Keratinocyte (primary cell): ENCODE results near the gene GPR75. TPM values are rescaled to one million over a fixed set of nuclear protein-coding genes. Genes with fewer than 3 reads are reported as not detected.

ENCODE experiments used
- DNase-seq: peaks from one replicate; pipeline ENCODE4 v3.0.0-alpha.2; 2011; ENCODE audit warnings: low read depth, missing footprints, low spot score
- FAIRE-seq: peaks from 2 replicates; lab custom pipeline; 2011; peaks lifted over from hg19 to GRCh38; lab: Jason Lieb, UNC
- H2AFZ ChIP-seq: 2 replicates; pipeline ENCODE4 v1.6.0; 2012; ENCODE audit warnings: low read length, control low read depth, inconsistent platforms; ENCODE audit not compliant: control insufficient read depth
- H3K27ac ChIP-seq: 2 replicates; pipeline ENCODE4 v1.5.1; 2011; ENCODE audit warnings: low read length; ENCODE audit not compliant: control insufficient read depth, insufficient read depth
- H3K27me3 ChIP-seq: 3 replicates; pipeline ENCODE4 v1.6.0; 2011; ENCODE audit warnings: low read length; ENCODE audit not compliant: control insufficient read depth, insufficient read depth; ENCODE audit errors: extremely low read depth
- H3K36me3 ChIP-seq, 2 experiments: 2 replicates in 1 of 2; 3 replicates in 1 of 2; pipeline ENCODE4 v1.5.1; 2011; ENCODE audit warnings: low read length in 2 of 2, mild to moderate bottlenecking in 1 of 2; ENCODE audit not compliant: control insufficient read depth in 2 of 2, insufficient read depth in 2 of 2; ENCODE audit errors: extremely low read depth in 1 of 2
- H3K4me1 ChIP-seq: 3 replicates; pipeline ENCODE4 v1.5.1; 2011; ENCODE audit warnings: low read length; ENCODE audit not compliant: control insufficient read depth, insufficient read depth; ENCODE audit errors: extremely low read depth
- H3K4me2 ChIP-seq: 3 replicates; pipeline ENCODE4 v1.6.0; 2011; ENCODE audit warnings: low read depth, low read length; ENCODE audit not compliant: control insufficient read depth, insufficient read depth; ENCODE audit errors: extremely low read depth
- H3K4me3 ChIP-seq, 3 experiments: fragments of 200-600 bp in 1 of 3; sonication (generic) in 1 of 3; 2 replicates in 2 of 3; 3 replicates in 1 of 3; pipeline ENCODE4 v1.5.1; 2011 to 2016; ENCODE audit warnings: low read length in 3 of 3, mild to moderate bottlenecking in 3 of 3, control low read depth in 2 of 3, inconsistent platforms in 1 of 3, low read depth in 1 of 3, mixed read lengths in 1 of 3, mixed run types in 1 of 3, moderate library complexity in 1 of 3; ENCODE audit not compliant: control insufficient read depth in 2 of 3, insufficient read depth in 2 of 3; ENCODE audit errors: extremely low read depth in 1 of 3
- H3K79me2 ChIP-seq: 2 replicates; pipeline ENCODE4 v1.6.0; 2012; ENCODE audit warnings: low read length; ENCODE audit not compliant: control insufficient read depth, insufficient read depth
- H3K9ac ChIP-seq: 3 replicates; pipeline ENCODE4 v1.6.0; 2011; ENCODE audit warnings: low read length; ENCODE audit not compliant: control insufficient read depth, insufficient read depth; ENCODE audit errors: extremely low read depth
- H3K9me1 ChIP-seq: 3 replicates; pipeline ENCODE4 v1.6.0; 2011; ENCODE audit warnings: low read length; ENCODE audit not compliant: control insufficient read depth, insufficient read depth; ENCODE audit errors: extremely low read depth
- H3K9me3 ChIP-seq: 2 replicates; pipeline ENCODE4 v1.5.1; 2012; ENCODE audit warnings: low read depth, low read length; ENCODE audit not compliant: control insufficient read depth
- H4K20me1 ChIP-seq: 3 replicates; pipeline ENCODE4 v1.6.0; 2011; ENCODE audit warnings: low read length; ENCODE audit not compliant: control insufficient read depth, insufficient read depth; ENCODE audit errors: extremely low read depth
- EZH2 ChIP-seq: IDR thresholded peaks from one replicate; pipeline ENCODE4 v1.6.1; 2012; ENCODE audit warnings: inconsistent platforms, mild to moderate bottlenecking, low read length, moderate library complexity
- dilution Hi-C: fragments of 300-500 bp; cut with MboI; formaldehyde crosslinking; loops from one replicate; pipeline ENCODE4 v1.7.0; 2020; ENCODE audit warnings: low sequenced_read_pairs; ENCODE audit not compliant: extremely low pct_ligation_motif_present
- polyA plus RNA-seq, 5 experiments: library from polyadenylated mRNA; depleted of rRNA in 3 of 5; stranded (reverse) in 3 of 5; stranded (forward) in 1 of 5; unstranded in 1 of 5; fragments of >200 nt; gene quantifications; 1 replicate in 1 of 5; 2 replicates in 3 of 5; 3 replicates in 1 of 5; pipeline versions ENCODE4 v1.2.1 to v1.2.3, GENCODE V29; 2011 to 2012; ENCODE audit warnings: missing spikeins in 2 of 5, low read depth in 1 of 5, low replicate concordance in 1 of 5
- TF ChIP-seq, protein P1 (sequence below), 3 experiments: IDR thresholded peaks in 1 of 3; conservative IDR thresholded peaks in 1 of 3; optimal IDR thresholded peaks in 1 of 3; 2 replicates in 2 of 3; 3 replicates in 1 of 3; pipeline versions ENCODE3 to v1.5.1; 2011; ENCODE audit warnings: low read length in 3 of 3, mild to moderate bottlenecking in 3 of 3, moderate library complexity in 2 of 3, control low read depth in 1 of 3, inconsistent platforms in 1 of 3; ENCODE audit not compliant: insufficient read depth in 2 of 3; ENCODE audit errors: extremely low read depth in 1 of 3

The GPR75 gene
- polyA plus RNA-seq, 1 donor (not counting 4 experiments of a cell fraction or from before 2014, with no cell fraction given), result 2.7 TPM

- no peak for FAIRE-seq
- H3K4me2 ChIP-seq, result no peak overlapping the region
- no peak for DNase-seq
Measured at GRCh38 chr2:53820711-53821110, 39.1 kb downstream of the GPR75 start.

GRCh38 chr2:53820048-53820447, 39.7 kb downstream of the GPR75 start:
- FAIRE-seq (no peak), DNase-seq (no peak)
- dilution Hi-C loops, result no loop called here

More at GRCh38 chr2:53820711-53821110, 39.1 kb downstream of the GPR75 start:
- H3K4me3 ChIP-seq, result no peak overlapping the region
- no peak overlapping the region for H2AFZ ChIP-seq
- dilution Hi-C loops, result no loop called here
- H3K4me1 ChIP-seq, result no peaks in the 10 kb centered on the region
- H3K9me1 ChIP-seq, result no peaks in the 10 kb centered on the region
- no peaks in the 10 kb centered on the region for H3K9me3 ChIP-seq
- no peaks in the 10 kb centered on the region for H3K27me3 ChIP-seq
- H3K79me2 ChIP-seq, result no peaks in the 10 kb centered on the region
- no peak overlapping the region for H3K27ac ChIP-seq
- H3K9ac ChIP-seq, result no peak overlapping the region
- no peaks in the 10 kb centered on the region for H3K36me3 ChIP-seq
- TF ChIP-seq EZH2, result no peak
- TF ChIP-seq, protein P1, sequence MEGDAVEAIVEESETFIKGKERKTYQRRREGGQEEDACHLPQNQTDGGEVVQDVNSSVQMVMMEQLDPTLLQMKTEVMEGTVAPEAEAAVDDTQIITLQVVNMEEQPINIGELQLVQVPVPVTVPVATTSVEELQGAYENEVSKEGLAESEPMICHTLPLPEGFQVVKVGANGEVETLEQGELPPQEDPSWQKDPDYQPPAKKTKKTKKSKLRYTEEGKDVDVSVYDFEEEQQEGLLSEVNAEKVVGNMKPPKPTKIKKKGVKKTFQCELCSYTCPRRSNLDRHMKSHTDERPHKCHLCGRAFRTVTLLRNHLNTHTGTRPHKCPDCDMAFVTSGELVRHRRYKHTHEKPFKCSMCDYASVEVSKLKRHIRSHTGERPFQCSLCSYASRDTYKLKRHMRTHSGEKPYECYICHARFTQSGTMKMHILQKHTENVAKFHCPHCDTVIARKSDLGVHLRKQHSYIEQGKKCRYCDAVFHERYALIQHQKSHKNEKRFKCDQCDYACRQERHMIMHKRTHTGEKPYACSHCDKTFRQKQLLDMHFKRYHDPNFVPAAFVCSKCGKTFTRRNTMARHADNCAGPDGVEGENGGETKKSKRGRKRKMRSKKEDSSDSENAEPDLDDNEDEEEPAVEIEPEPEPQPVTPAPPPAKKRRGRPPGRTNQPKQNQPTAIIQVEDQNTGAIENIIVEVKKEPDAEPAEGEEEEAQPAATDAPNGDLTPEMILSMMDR (optimal IDR thresholded peaks at IDR 0.05 in 1 of 3, IDR thresholded peaks at IDR 0.05 in 1 of 3, conservative IDR thresholded peaks at IDR 0.05 in 1 of 3; ENCODE audit: extremely low read depth in 1 of 3, insufficient read depth in 2 of 3, low read length in 3 of 3), result no peak
- H4K20me1 ChIP-seq, result no peaks in the 10 kb centered on the region

More at GRCh38 chr2:53820048-53820447, 39.7 kb downstream of the GPR75 start:
- Histone ChIP-seq H3K27ac (no peak overlapping the region), H3K79me2 (no peaks in the 10 kb centered on the region), H3K36me3 (peaks cover 0 to 6% of the 10 kb centered on the region in 2 experiments), H3K4me2 (no peak overlapping the region), H3K9ac (no peak overlapping the region), H4K20me1 (no peaks in the 10 kb centered on the region), H3K4me3 (no peak overlapping the region), H3K27me3 (no peaks in the 10 kb centered on the region), H3K4me1 (no peaks in the 10 kb centered on the region), H2AFZ (no peak overlapping the region), H3K9me3 (no peaks in the 10 kb centered on the region), H3K9me1 (no peaks in the 10 kb centered on the region)
- TF ChIP-seq, protein P1 (optimal IDR thresholded peaks at IDR 0.05 in 1 of 3, IDR thresholded peaks at IDR 0.05 in 1 of 3, conservative IDR thresholded peaks at IDR 0.05 in 1 of 3; ENCODE audit: extremely low read depth in 1 of 3, insufficient read depth in 2 of 3, low read length in 3 of 3), result no peak
- no peak for TF ChIP-seq EZH2
